Cortex of kidney (tissue), 1 donor: Measurements from ENCODE around the gene CD151.

Experiments used
- DNase-seq: peaks from one replicate; lab custom pipeline; 2025; lab: John Stamatoyannopoulos, UW

The CD151 gene

GRCh38 chr11:871472-871871 lies 38.7 kb downstream of the CD151 start:
- no peak for DNase-seq

- no peak for DNase-seq
Observed at GRCh38 chr11:872799-873198, 40.0 kb downstream of the CD151 start.

- no peak for DNase-seq
Observed at GRCh38 chr11:873706-874105, 41.0 kb downstream of the CD151 start.

- no peak for DNase-seq
Observed at GRCh38 chr11:875203-875602, 42.5 kb downstream of the CD151 start.

GRCh38 chr11:875769-876301 lies 43.1 kb downstream of the CD151 start:
- DNase-seq: no peak

- DNase-seq: no peak
Observed at GRCh38 chr11:876545-876944, 43.8 kb downstream of the CD151 start.

GRCh38 chr11:877565-877964 lies 44.8 kb downstream of the CD151 start:
- DNase-seq: no peak

- DNase-seq: no peak
Observed at GRCh38 chr11:880447-880846, 47.7 kb downstream of the CD151 start.

GRCh38 chr11:882596-882995 lies 49.8 kb downstream of the CD151 start:
- no peak for DNase-seq

- DNase-seq: no peak
Observed at GRCh38 chr11:883527-883926, 50.8 kb downstream of the CD151 start.

GRCh38 chr11:884578-885070 lies 51.9 kb downstream of the CD151 start:
- no peak for DNase-seq

- no peak for DNase-seq
Observed at GRCh38 chr11:886568-886967, 53.8 kb downstream of the CD151 start.

GRCh38 chr11:887589-887988 lies 54.8 kb downstream of the CD151 start:
- no peak for DNase-seq
